ENCODE measurements around the gene AVPR2. TPM values are rescaled to one million over a fixed set of nuclear protein-coding genes. Genes with fewer than 3 reads are reported as not detected.

The AVPR2 gene
- total and polyA plus RNA-seq, 9 of the 15 experiments (the other 6 are each of a cell fraction or from before 2014, with no cell fraction given): not detected

DNA sequence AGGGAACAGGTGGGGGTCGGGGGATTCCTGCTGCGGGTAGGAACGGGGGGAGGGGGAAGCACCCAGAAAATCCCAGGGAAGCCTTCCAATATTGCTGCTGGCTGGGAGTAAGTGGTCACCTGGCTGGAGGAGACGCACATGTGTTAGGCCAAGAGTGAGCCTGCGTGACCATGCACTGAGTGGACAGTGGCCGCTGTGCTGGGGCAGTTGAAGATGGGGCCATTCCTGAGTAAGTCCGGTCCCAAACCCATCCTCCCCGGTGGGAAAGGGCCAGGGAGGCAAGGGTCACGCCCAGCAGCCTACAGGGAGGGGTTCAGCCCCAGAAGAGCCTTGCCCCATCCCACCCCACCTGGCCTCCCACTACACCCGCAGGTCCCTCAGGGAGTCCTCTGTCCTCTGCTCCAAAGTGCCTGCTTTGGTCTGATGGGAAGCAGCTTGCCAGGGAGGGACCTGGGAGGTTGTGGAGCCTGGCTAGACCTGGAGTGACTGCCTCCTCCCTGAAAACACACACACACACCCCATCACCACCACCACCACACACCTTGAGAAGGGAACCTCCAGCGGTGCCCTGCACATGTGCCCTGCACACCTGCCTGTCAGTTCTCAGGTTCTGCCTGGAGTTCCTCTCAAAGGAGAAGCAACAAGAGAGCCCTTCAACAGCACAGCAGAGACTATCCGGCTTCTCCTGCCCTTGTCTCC, 24.6 kb upstream of the AVPR2 start:
- H4K20me1 ChIP-seq (replicated peaks; ENCODE audit: control insufficient read depth, insufficient read depth, low read length): peaks cover 6% of the 10 kb centered on the region; the same call in 1 of the 2 replicates
- intact Hi-C loops (cut with micrococcal nuclease) (no loop called here), in situ Hi-C loops (cut with MboI) (no loop called here)
- H3K9me3 ChIP-seq (replicated peaks; ENCODE audit: control insufficient read depth, insufficient read depth, low read depth, low read length): no peaks in the 10 kb centered on the region
- FAIRE-seq (no peak), DNase-seq (ENCODE audit: extremely low read depth in 1 of 4, low spot score in 3 of 4) (no peak), ATAC-seq (no peak)
- WGBS (ENCODE audit: insufficient coverage, low coverage, missing lambda C conversion rate): 5% methylated on average over 4 of the region's 12 CpGs
- CTCF ChIA-PET (ENCODE audit: low intra/inter-chr PET ratio): no interaction called here
- H3K36me3 ChIP-seq (ENCODE audit: control insufficient read depth, insufficient read depth, low read length): no peaks in the 10 kb centered on the region
- no peak overlapping the region for H2AFZ ChIP-seq (ENCODE audit: low read depth, low read length)
- no peak overlapping the region for H3K4me3 ChIP-seq
- no peaks in the 10 kb centered on the region for H3K9me1 ChIP-seq (ENCODE audit: control insufficient read depth, insufficient read depth, low read length)
- no TSS peak for BruUV-seq (replicated peaks)
- H3K27me3 ChIP-seq (ENCODE audit: control insufficient read depth in 2 of 2, insufficient read depth in 2 of 2, low read length in 2 of 2): peaks cover 0 to 33% of the 10 kb centered on the region in 2 experiments; a peak in 2 of 5 replicates
- no peak overlapping the region for H3K27ac ChIP-seq (ENCODE audit: extremely low read depth, low read depth, low read length)
- H3K4me2 ChIP-seq (ENCODE audit: insufficient read depth, low read length): no peak overlapping the region
- POLR2A ChIA-PET: no interaction called here
- H3K79me2 ChIP-seq (ENCODE audit: control insufficient read depth, insufficient read depth, low read length): no peaks in the 10 kb centered on the region
- peaks cover 0 to 44% of the 10 kb centered on the region in 2 experiments; a peak in 3 of 5 replicates for H3K4me1 ChIP-seq (replicated peaks in 1 of 2; ENCODE audit: control insufficient read depth in 2 of 2, insufficient read depth in 2 of 2, low read length in 2 of 2)
- H3K9ac ChIP-seq (ENCODE audit: insufficient read depth in 1 of 2, low read depth in 2 of 2, low read length in 2 of 2): no peak overlapping the region
- TF ChIP-seq CCAR2 (IDR thresholded peaks at IDR 0.05; ENCODE audit: low read depth, low read length): no peak
- TF ChIP-seq, protein P1, sequence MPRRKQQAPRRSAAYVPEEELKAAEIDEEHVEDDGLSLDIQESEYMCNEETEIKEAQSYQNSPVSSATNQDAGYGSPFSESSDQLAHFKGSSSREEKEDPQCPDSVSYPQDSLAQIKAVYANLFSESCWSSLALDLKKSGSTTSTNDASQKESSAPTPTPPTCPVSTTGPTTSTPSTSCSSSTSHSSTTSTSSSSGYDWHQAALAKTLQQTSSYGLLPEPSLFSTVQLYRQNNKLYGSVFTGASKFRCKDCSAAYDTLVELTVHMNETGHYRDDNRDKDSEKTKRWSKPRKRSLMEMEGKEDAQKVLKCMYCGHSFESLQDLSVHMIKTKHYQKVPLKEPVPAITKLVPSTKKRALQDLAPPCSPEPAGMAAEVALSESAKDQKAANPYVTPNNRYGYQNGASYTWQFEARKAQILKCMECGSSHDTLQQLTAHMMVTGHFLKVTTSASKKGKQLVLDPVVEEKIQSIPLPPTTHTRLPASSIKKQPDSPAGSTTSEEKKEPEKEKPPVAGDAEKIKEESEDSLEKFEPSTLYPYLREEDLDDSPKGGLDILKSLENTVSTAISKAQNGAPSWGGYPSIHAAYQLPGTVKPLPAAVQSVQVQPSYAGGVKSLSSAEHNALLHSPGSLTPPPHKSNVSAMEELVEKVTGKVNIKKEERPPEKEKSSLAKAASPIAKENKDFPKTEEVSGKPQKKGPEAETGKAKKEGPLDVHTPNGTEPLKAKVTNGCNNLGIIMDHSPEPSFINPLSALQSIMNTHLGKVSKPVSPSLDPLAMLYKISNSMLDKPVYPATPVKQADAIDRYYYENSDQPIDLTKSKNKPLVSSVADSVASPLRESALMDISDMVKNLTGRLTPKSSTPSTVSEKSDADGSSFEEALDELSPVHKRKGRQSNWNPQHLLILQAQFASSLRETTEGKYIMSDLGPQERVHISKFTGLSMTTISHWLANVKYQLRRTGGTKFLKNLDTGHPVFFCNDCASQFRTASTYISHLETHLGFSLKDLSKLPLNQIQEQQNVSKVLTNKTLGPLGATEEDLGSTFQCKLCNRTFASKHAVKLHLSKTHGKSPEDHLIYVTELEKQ (CRISPR knock-in tag; IDR thresholded peaks at IDR 0.05): no peak
- TF ChIP-seq, protein P2, sequence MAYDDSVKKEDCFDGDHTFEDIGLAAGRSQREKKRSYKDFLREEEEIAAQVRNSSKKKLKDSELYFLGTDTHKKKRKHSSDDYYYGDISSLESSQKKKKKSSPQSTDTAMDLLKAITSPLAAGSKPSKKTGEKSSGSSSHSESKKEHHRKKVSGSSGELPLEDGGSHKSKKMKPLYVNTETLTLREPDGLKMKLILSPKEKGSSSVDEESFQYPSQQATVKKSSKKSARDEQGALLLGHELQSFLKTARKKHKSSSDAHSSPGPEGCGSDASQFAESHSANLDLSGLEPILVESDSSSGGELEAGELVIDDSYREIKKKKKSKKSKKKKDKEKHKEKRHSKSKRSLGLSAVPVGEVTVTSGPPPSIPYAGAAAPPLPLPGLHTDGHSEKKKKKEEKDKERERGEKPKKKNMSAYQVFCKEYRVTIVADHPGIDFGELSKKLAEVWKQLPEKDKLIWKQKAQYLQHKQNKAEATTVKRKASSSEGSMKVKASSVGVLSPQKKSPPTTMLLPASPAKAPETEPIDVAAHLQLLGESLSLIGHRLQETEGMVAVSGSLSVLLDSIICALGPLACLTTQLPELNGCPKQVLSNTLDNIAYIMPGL (CRISPR knock-in tag; IDR thresholded peaks at IDR 0.05): no peak
- TF ChIP-seq ZNF143 (CRISPR knock-in tag; IDR thresholded peaks at IDR 0.05): no peak
- TF ChIP-seq, protein P3, sequence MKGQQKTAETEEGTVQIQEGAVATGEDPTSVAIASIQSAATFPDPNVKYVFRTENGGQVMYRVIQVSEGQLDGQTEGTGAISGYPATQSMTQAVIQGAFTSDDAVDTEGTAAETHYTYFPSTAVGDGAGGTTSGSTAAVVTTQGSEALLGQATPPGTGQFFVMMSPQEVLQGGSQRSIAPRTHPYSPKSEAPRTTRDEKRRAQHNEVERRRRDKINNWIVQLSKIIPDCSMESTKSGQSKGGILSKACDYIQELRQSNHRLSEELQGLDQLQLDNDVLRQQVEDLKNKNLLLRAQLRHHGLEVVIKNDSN (CRISPR knock-in tag; IDR thresholded peaks at IDR 0.05): no peak
- no peak for TF ChIP-seq CHCHD3 (CRISPR knock-in tag; IDR thresholded peaks at IDR 0.05)
- TF ChIP-seq ETS2 (tag; IDR thresholded peaks at IDR 0.05; ENCODE audit: borderline replicate concordance, poor library complexity, severe bottlenecking): no peak
- TF ChIP-seq SP1 (CRISPR knock-in tag; IDR thresholded peaks at IDR 0.05): no peak
- TF ChIP-seq, protein P4, sequence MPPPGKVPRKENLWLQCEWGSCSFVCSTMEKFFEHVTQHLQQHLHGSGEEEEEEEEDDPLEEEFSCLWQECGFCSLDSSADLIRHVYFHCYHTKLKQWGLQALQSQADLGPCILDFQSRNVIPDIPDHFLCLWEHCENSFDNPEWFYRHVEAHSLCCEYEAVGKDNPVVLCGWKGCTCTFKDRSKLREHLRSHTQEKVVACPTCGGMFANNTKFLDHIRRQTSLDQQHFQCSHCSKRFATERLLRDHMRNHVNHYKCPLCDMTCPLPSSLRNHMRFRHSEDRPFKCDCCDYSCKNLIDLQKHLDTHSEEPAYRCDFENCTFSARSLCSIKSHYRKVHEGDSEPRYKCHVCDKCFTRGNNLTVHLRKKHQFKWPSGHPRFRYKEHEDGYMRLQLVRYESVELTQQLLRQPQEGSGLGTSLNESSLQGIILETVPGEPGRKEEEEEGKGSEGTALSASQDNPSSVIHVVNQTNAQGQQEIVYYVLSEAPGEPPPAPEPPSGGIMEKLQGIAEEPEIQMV (tag; conservative IDR thresholded peaks at IDR 0.05; ENCODE audit: low read depth): no peak
- TF ChIP-seq ZNF24 (IDR thresholded peaks at IDR 0.05): no peak
- TF ChIP-seq PPARD (CRISPR knock-in tag; IDR thresholded peaks at IDR 0.05): no peak
- TF ChIP-seq ZNF77 (CRISPR knock-in tag; IDR thresholded peaks at IDR 0.05): no peak
- no peak for TF ChIP-seq MEIS2 (IDR thresholded peaks at IDR 0.05; ENCODE audit: partially characterized antibody)
- TF ChIP-seq BACH1 (tag; IDR thresholded peaks at IDR 0.05): no peak
- no peak for TF ChIP-seq KLF6 (CRISPR knock-in tag; IDR thresholded peaks at IDR 0.05; ENCODE audit: borderline replicate concordance)

Data from K562 (cell line).